GM12872 (cell line): ENCODE data around the gene PRIM1.

Source experiments
- CTCF ChIP-seq: IDR thresholded peaks from 3 replicates; pipeline ENCODE4 v1.5.1; 2011; ENCODE audit warnings: low read depth, mild to moderate bottlenecking, low read length, moderate library complexity; ENCODE audit not compliant: insufficient read depth

Gene PRIM1

GRCh38 chr12:56751712-56752598 lies at the start of gene PRIM1:
TSS of gene PRIM1 (minus strand) at chr12:56752323. CDS start at chr12:56752298, 25 bp downstream.
- TF ChIP-seq CTCF, result no peak

- no peak for TF ChIP-seq CTCF
Observed at GRCh38 chr12:56800221-56800620, 48.1 kb upstream of the PRIM1 start.

GRCh38 chr12:56792678-56793077 lies 40.6 kb upstream of the PRIM1 start:
- no peak for TF ChIP-seq CTCF

GRCh38 chr12:56787498-56787897 lies 35.4 kb upstream of the PRIM1 start:
- TF ChIP-seq CTCF, result no peak

- TF ChIP-seq CTCF, result no peak
Observed at GRCh38 chr12:56785874-56786273, 33.8 kb upstream of the PRIM1 start.

GRCh38 chr12:56785141-56785865 lies 33.2 kb upstream of the PRIM1 start:
- TF ChIP-seq CTCF, result no peak

GRCh38 chr12:56781726-56782125 lies 29.6 kb upstream of the PRIM1 start:
- TF ChIP-seq CTCF, result no peak
